Activated CD4-positive, alpha-beta memory T cell treated with anti-CD3 and anti-CD28 coated beads, Interleukin-2, amount 10 ng/mL, durations not matched to agents 7 days and 5 days (primary cell): ENCODE results near the gene CCDC8. TPM values are rescaled to one million over a fixed set of nuclear protein-coding genes. Genes with fewer than 3 reads are reported as not detected.
A peak's percentile ranks its signal among the peaks of the same experiment; 100 is the strongest.
"Not testable (repeated sequence)": the region's sequence is repeated elsewhere in the genome, so short reads cannot be mapped to it uniquely, and the experiment has no call there.

ENCODE experiments used
- CTCF ChIA-PET: fragments of 350-600 bp; sonication (Branson Sonifier 250); formaldehyde crosslinking; loops from one replicate; lab custom pipeline; 2021; ENCODE audit warnings: antibody characterized with exemption, inconsistent platforms; lab: Charles Lee
- POLR2A ChIA-PET: fragments of 350-600 bp; sonication (Branson Sonifier 250); formaldehyde crosslinking; loops from one replicate; lab custom pipeline; 2021; ENCODE audit warnings: antibody characterized with exemption; lab: Charles Lee
- DNase-seq: peaks from one replicate; pipeline ENCODE4 v3.0.0-alpha.2; 2020
- H3K27ac Mint-ChIP-seq: one replicate; pipeline ENCODE4 v1.8.0; 2021; ENCODE audit warnings: mild to moderate bottlenecking, mixed read lengths
- H3K27me3 Mint-ChIP-seq: one replicate; pipeline ENCODE4 v1.8.0; 2021; ENCODE audit warnings: mixed read lengths
- H3K36me3 Mint-ChIP-seq: one replicate; pipeline ENCODE4 v1.8.0; 2021; ENCODE audit warnings: low read depth, mixed read lengths
- H3K4me1 Mint-ChIP-seq: one replicate; pipeline ENCODE4 v1.8.0; 2021; ENCODE audit warnings: mixed read lengths
- H3K4me3 Mint-ChIP-seq: one replicate; pipeline ENCODE4 v1.8.0; 2021; ENCODE audit warnings: mild to moderate bottlenecking, mixed read lengths
- H3K9me3 Mint-ChIP-seq: one replicate; pipeline ENCODE4 v1.8.0; 2021; ENCODE audit warnings: mixed read lengths
- total RNA-seq, 2 experiments: library from RNA; stranded (reverse); gene quantifications; one replicate each; pipeline ENCODE4 v1.2.3, GENCODE V29; 2021

Gene CCDC8
- total RNA-seq, 2 experiments from 2014 or later, result not detected

DNA sequence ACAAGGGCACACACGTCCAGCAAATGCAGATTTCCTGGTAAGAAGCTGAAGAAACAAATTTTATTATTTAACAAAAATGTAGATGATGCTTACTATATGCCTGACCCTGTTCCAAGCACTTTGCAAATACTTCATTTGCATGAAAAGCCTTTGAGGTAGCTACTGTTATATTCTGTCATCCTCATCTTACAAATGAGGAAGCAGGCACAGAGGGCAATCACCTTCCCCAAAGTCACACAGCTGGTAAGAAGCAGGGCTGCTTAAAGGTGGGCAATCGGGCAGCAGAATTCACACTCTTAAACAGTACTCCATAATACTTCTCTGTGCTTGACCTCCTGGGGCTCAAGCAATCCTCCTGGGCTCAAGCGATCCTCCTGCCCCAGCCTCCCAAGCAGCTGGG is 33.6 kb upstream of the CCDC8 start:
- peaks cover 8% of the 10 kb centered on the region for H3K9me3 Mint-ChIP-seq
- H3K36me3 Mint-ChIP-seq, result no peaks in the 10 kb centered on the region
- no peak for DNase-seq
- peaks cover 24% of the 10 kb centered on the region for H3K27me3 Mint-ChIP-seq
- ChIA-PET POLR2A (no interaction called here), CTCF (no interaction called here)
- H3K4me3 Mint-ChIP-seq, result no peak overlapping the region
- no peak overlapping the region for H3K27ac Mint-ChIP-seq
- no peaks in the 10 kb centered on the region for H3K4me1 Mint-ChIP-seq

DNA sequence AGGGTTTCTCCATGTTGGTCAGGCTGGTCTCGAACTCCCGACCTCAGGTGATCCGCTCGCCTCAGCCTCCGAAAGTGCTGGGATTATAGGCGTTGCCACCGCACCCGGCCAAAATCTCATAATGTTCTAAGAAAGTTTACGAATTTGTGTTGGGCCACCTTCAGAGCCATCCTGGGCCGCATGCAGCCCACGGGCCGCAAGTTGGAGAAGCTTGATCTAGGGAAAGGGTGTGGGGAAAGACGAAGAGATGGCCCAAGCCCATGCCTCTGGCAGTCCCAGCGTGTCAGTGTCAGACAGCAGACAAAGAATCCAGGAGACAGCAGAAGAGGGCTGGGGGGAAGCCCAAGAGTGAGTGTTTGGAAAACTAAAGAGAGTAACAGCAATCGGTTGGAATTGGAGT is 32.7 kb upstream of the CCDC8 start:
- no peaks in the 10 kb centered on the region for H3K4me1 Mint-ChIP-seq
- H3K9me3 Mint-ChIP-seq, result peaks cover 8% of the 10 kb centered on the region
- no peak overlapping the region for H3K4me3 Mint-ChIP-seq
- no peak overlapping the region for H3K27ac Mint-ChIP-seq
- POLR2A ChIA-PET, result no interaction called here
- CTCF ChIA-PET, result no interaction called here
- H3K36me3 Mint-ChIP-seq, result no peaks in the 10 kb centered on the region
- no peak for DNase-seq
- H3K27me3 Mint-ChIP-seq, result peaks cover 17% of the 10 kb centered on the region

DNA sequence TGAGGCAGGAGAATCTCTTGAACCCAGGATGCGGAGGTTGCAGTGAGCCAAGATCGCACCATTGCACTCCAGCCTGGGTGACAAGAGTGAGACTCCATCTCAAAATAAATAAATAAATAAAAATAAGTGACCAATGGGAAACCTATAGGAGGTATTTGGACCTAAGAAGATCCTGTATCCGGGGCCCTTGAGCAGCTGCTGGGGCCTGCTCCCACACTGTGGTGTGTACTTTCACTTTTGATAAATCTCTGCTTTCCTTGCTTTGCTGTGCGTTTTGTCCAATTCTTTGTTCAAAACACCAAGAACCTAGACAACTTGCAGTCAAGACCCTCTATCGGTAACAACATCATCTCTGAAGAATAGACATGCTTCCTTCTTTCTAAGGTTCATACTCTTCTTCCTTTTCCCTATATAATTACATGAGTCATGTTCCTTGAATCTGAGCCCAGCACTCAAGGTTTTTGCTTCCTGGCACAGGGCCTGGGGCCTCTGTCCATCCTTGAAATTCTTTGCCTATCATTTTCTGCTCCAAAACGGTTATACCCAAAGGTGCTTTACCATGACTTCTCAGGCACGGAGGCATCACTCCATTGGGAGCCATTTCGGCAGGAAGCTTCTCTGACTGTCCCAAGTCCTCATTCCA is 29.6 kb upstream of the CCDC8 start:
- CTCF ChIA-PET, result no interaction called here
- Mint-ChIP-seq H3K27ac (no peak overlapping the region), H3K27me3 (peaks cover 9% of the 10 kb centered on the region), H3K4me3 (no peak overlapping the region), H3K36me3 (no peaks in the 10 kb centered on the region), H3K9me3 (no peaks in the 10 kb centered on the region), H3K4me1 (no peaks in the 10 kb centered on the region)
- POLR2A ChIA-PET, result no interaction called here
- DNase-seq, result no peak

DNA sequence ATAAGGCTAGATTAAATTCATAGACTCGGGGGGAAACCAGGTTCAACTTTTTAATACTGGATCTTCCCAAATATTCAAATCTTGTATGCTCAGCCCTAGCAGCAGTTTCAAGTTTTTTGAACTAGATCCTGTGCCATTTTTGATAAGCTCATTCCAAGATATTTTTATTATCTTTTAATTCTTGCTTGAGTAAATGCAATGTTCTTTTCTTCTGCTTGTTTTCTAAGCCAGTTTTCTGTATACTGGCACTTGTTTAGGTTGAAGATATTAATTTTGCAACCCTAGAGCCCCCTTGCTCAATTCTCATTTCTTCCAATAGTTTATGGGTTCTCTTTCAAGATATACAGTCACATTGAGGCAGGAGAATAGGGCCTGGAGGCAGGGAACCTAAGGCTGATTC is 28.5 kb upstream of the CCDC8 start:
- H3K9me3 Mint-ChIP-seq, result no peaks in the 10 kb centered on the region
- no peaks in the 10 kb centered on the region for H3K36me3 Mint-ChIP-seq
- H3K27me3 Mint-ChIP-seq, result peaks cover 7% of the 10 kb centered on the region
- H3K4me1 Mint-ChIP-seq, result no peaks in the 10 kb centered on the region
- ChIA-PET CTCF (no interaction called here), POLR2A (no interaction called here)
- DNase-seq, result no peak
- no peak overlapping the region for H3K4me3 Mint-ChIP-seq
- no peak overlapping the region for H3K27ac Mint-ChIP-seq

DNA sequence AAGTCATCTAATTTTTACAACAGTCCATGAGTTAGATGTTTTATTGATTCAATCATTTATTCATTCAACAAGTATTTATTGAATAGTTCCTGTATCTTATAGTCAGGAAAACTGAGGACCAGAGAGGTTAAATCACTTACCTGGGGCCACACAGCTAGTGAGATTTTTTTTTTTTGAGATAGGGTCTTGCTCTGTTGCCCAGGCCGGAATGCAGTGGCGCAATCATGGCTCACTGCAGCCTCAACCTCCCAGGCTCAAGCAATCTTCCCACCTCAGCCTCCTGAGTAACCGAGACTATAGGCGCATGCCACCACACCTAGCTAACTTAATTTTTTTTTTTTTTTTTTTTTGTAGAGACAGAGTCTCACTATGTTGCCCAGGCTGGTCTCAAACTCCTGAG is 22.3 kb upstream of the CCDC8 start:
- DNase-seq, H3K4me1 Mint-ChIP-seq, H3K27ac Mint-ChIP-seq, H3K4me3 Mint-ChIP-seq, H3K36me3 Mint-ChIP-seq, CTCF ChIA-PET, H3K9me3 Mint-ChIP-seq, POLR2A ChIA-PET: not testable (repeated sequence)
- peaks cover 13% of the 10 kb centered on the region for H3K27me3 Mint-ChIP-seq

DNA sequence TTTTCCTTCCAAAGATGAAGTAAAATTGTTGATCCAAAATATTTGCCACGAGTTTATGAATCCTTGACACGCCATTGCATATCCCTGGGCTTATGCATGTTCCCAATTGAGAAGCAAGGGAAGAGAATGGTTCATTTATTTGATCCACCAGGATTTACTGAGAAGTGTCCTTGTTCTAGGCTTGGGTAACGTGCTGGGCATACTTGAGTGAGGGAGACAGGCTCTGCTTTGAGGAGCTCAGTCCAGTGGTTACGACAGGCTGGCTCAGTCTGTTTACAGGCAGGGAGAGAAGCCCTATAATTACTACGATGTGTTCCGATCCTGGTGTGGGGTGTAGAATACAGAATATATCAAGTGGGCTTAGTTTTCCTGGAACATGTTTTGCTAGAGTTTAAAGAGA is 21.6 kb upstream of the CCDC8 start:
- H3K27me3 Mint-ChIP-seq, result peaks cover 19% of the 10 kb centered on the region
- no peaks in the 10 kb centered on the region for H3K9me3 Mint-ChIP-seq
- CTCF ChIA-PET, result no interaction called here

DNA sequence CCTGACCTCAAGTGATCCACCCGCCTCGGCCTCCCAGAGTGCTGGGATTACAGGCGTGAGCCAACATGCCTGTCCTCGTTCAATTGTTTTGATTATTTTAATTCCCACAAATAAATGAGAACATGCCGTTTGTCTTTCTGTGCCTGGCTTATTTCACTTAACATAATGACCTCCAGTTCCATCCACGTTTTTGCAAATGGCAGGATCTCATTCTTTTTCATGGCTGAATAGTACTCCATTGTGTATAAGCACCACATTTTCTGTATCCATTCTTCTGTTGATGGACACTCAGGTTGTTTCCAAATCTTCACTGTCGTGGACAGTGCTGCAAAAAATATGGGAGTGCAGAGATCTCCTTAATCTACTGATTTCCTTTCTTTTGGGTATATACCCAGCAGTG is 20.1 kb upstream of the CCDC8 start:
- POLR2A ChIA-PET, result interaction anchor here (0.7 kb wide), 1 partner anchor 79 kb away, joined by 3 read pairs; no protein-coding TSS in a partner anchor
- H3K27me3 Mint-ChIP-seq, result peaks cover 30% of the 10 kb centered on the region
- not testable (repeated sequence) for H3K4me3 Mint-ChIP-seq, H3K36me3 Mint-ChIP-seq, H3K9me3 Mint-ChIP-seq, DNase-seq, H3K27ac Mint-ChIP-seq
- CTCF ChIA-PET, result interaction anchor here (0.5 kb wide), 1 partner anchor 153 kb away, joined by 3 read pairs; no protein-coding TSS in a partner anchor
- peaks cover 11% of the 10 kb centered on the region for H3K4me1 Mint-ChIP-seq

More for the DNA sequence above, 21.6 kb upstream of the CCDC8 start:
- no peak overlapping the region for H3K4me3 Mint-ChIP-seq
- no peaks in the 10 kb centered on the region for H3K36me3 Mint-ChIP-seq
- no peak for DNase-seq
- POLR2A ChIA-PET, result no interaction called here
- peaks cover under 1% of the 10 kb centered on the region for H3K4me1 Mint-ChIP-seq
- no peak overlapping the region for H3K27ac Mint-ChIP-seq

DNA sequence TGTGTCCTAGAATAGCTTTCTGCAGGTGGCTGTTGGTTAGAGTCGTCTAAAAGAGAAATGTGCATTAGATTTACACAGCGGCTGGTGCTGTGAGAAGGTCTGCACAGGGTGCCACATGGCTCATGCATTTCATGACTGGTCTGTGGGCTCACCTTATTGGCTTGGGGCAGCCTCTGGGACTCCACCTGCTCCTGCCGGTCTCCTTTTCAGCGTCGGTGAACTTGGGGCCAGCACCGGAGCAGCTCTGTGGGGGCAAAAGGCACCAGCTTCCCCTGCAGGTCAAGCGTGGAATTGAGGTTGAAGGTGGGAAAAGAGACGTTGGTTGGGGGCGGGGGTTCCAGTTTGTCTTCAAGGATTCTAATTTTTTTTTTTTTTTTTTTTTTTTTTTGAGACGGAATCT is 18.5 kb upstream of the CCDC8 start:
- POLR2A ChIA-PET, result no interaction called here
- DNase-seq, result no peak
- no peaks in the 10 kb centered on the region for H3K9me3 Mint-ChIP-seq

DNA sequence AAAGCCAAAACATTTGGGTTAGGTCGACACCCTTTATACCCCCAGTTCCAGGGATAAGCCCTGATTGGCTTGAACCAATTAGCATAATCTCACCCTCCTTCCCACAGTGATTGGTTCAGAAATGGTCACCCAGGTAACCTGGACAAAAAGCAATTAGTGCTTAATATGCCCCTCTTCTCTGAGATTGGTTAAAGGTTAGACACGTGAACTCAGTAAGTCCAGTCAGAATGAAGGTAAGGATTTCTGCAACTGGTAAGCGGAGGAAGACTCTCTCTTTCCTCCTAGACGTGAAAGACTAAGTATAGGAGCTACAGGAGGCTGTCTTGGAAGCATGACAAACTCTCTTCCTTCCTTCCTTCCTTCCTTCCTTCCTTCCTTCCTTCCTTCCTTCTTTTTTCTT is 16.6 kb upstream of the CCDC8 start:
- ChIA-PET POLR2A (no interaction called here), CTCF (no interaction called here)
- no peak for DNase-seq
- no peaks in the 10 kb centered on the region for H3K9me3 Mint-ChIP-seq
- H3K27me3 Mint-ChIP-seq, result peaks cover 55% of the 10 kb centered on the region
- H3K4me3 Mint-ChIP-seq, result no peak overlapping the region
- no peaks in the 10 kb centered on the region for H3K36me3 Mint-ChIP-seq
- H3K27ac Mint-ChIP-seq, result no peak overlapping the region
- H3K4me1 Mint-ChIP-seq, result peaks cover 31% of the 10 kb centered on the region

More for the DNA sequence above, 18.5 kb upstream of the CCDC8 start:
- H3K27ac Mint-ChIP-seq, result no peak overlapping the region
- H3K4me3 Mint-ChIP-seq, result no peak overlapping the region
- peaks cover 45% of the 10 kb centered on the region for H3K27me3 Mint-ChIP-seq
- H3K36me3 Mint-ChIP-seq, result no peaks in the 10 kb centered on the region
- CTCF ChIA-PET, result interaction anchor here (0.6 to 1.1 kb wide), 3 partner anchors 36 to 419 kb away, joined by 3 read pairs; no protein-coding TSS in a partner anchor
- peaks cover 25% of the 10 kb centered on the region for H3K4me1 Mint-ChIP-seq

DNA sequence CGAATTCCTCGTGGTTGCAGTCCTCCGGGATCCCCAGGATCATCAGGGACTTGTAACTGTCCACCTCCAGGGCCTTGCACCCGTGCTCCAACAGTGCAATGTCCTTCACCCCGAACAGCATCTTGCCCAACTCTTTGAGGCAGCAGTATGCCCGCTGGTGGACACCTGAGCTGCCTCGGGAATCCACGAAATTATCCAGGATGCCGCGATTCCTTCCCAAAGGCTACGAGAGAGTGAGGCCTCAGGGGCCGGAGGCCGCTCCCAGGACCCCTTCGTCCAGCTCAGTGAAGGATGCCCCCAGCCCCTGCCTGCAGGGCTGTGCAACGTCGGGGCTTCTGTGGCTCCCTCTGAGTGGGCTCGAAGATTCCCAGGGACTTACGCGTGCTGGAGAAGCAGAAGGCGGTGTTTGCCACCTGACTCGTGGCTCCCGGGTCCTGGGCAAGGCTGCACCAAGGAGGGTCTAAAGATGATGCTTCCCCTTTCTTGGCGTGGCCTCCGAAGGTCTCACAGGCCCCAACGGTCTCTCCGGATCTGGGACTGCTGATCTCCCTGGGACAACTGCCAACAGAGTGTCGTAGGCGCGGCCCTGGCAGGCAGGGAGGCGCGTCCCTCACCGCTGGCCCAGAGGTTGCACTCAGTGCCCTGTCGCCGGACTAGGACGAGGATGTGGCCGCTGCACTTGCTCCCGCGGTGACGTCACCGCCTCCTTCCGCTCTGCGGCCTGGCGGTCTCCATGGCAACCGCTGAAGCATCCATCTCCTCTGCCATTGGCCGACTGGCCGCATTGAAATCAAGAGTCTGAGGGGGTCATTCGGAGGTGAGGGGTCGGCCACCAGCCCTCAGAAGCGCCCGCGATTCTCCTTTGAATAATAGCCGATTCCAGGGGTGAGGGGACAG is 15.1 kb upstream of the CCDC8 start, which contains the start of gene PNMA8C:
PNMA8C (minus strand) TSS at position 698 of the 897 bp plus-strand sequence; CDS start at position 121, 577 bp downstream.
- peak within 1 kb of the TSS; percentile 9 for H3K27ac Mint-ChIP-seq
- CTCF ChIA-PET, result no interaction called here
- peak; percentile 75 for DNase-seq
- H3K4me3 Mint-ChIP-seq, result peak within 1 kb of the TSS; percentile 55
- H3K9me3 Mint-ChIP-seq, result no peaks in the 10 kb centered on the region
- peaks cover 31% of the 10 kb centered on the region for H3K4me1 Mint-ChIP-seq
- no peaks in the 10 kb centered on the region for H3K36me3 Mint-ChIP-seq
- peaks cover 55% of the 10 kb centered on the region for H3K27me3 Mint-ChIP-seq
- POLR2A ChIA-PET, result no interaction called here

DNA sequence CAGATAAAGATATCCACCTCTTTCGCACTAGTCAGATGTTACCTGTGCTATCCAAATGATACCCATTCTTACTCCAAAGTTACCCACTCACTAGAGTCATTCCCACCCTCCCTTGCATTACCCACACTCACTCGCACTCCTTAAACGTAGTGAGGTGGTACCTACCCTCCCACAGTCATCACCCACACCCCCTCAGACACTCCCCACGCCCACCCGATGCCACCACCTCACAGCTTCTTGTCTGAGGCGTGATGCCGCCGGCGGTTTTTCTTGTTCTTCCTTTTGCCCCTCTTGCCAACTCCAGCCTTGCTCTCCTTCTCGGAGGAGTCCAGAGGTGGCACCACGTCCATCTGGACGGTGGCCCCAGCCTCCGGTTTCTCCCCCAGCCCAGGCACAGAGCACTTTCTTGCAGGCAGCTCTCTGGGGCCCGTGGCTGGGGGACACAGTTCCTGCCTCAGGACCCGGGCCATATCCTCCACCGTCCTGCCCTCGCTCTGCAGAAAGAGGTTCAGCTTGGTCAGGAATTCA is 14.2 kb upstream of the CCDC8 start:
- ChIA-PET POLR2A (interaction anchor here (1.6 kb wide), 1 partner anchor 60 kb away, joined by 3 read pairs; no protein-coding TSS in a partner anchor), CTCF (no interaction called here)
- Mint-ChIP-seq H3K27ac (no peak overlapping the region), H3K27me3 (peaks cover 59% of the 10 kb centered on the region), H3K36me3 (no peaks in the 10 kb centered on the region), H3K9me3 (no peaks in the 10 kb centered on the region), H3K4me1 (peaks cover 31% of the 10 kb centered on the region), H3K4me3 (no peak overlapping the region)
- no peak for DNase-seq

DNA sequence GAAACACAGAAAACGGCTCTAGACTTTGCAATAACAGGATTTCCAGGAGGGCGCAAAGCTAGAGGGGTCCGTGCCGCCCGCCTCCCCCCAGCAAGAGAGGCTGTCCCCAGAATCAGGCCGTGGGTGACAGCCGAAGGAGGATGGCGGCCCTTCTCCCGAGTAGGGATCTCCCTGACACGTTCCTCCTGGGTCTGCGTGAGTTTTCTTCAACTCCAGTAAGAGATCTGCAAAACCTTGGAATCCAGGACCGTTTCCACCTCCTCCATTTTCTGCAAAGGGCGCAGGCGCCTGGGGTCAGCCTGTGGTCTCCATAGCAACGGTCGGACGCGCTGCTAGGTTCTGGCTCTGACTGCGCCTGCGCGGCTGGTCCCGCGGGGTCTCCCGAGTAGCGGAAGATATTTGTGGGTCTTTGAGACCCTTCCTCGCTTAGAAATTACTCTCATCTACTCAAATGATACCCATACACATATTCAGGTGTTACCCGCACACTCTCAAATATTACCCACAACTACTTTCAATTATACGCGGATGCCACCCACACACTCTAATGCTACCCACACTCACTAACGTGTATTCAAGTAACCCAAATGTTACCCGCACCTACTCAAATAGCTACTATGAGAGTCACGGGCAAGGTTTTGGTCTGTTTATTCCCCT is 13.3 kb upstream of the CCDC8 start:
- Mint-ChIP-seq H3K9me3 (no peaks in the 10 kb centered on the region), H3K27ac (no peak overlapping the region)
- CTCF ChIA-PET, result no interaction called here

More for the DNA sequence above, 13.3 kb upstream of the CCDC8 start:
- H3K4me3 Mint-ChIP-seq, result peak overlapping the region; percentile 10
- POLR2A ChIA-PET, result interaction anchor here (1.6 kb wide), 1 partner anchor 61 kb away, joined by 3 read pairs; no protein-coding TSS in a partner anchor
- peaks cover 31% of the 10 kb centered on the region for H3K4me1 Mint-ChIP-seq
- no peak for DNase-seq
- no peaks in the 10 kb centered on the region for H3K36me3 Mint-ChIP-seq
- peaks cover 60% of the 10 kb centered on the region for H3K27me3 Mint-ChIP-seq
